Endometrial microvascular endothelial cells (primary cell): ENCODE data around the gene CD320. TPM values are rescaled to one million over a fixed set of nuclear protein-coding genes. Genes with fewer than 3 reads are reported as not detected.
"Not testable (repeated sequence)": the region's sequence is repeated elsewhere in the genome, so short reads cannot be mapped to it uniquely, and the experiment has no call there.

Source experiments
- in situ Hi-C: cut with HindIII; loops from 2 replicates; pipeline ENCODE4 v1.10.0; 2017; ENCODE audit warnings: low sequenced_read_pairs, low pct_unique_long_range_greater_than_20kb; ENCODE audit errors: inconsistent ontology term
- total RNA-seq: library from RNA; depleted of rRNA; stranded (reverse); fragments of >200 nt; gene quantifications from one replicate; pipeline ENCODE4 v1.2.3, GENCODE V29; 2015; ENCODE audit errors: inconsistent ontology term

The CD320 gene
- total RNA-seq, 1 donor from 2014 or later: 169 TPM

GRCh38 chr19:8314981-8315640 is 7.0 kb upstream of the CD320 start:
- in situ Hi-C loops: not testable (repeated sequence)

GRCh38 chr19:8311461-8312260 is 3.5 kb upstream of the CD320 start:
- in situ Hi-C loops: no loop called here

- in situ Hi-C loops: no loop called here
Observed at GRCh38 chr19:8310342-8311055, 2.3 kb upstream of the CD320 start.

- in situ Hi-C loops: no loop called here
Observed at GRCh38 chr19:8308891-8309291, 733 bp upstream of the CD320 start.

GRCh38 chr19:8307400-8307964 is 676 bp downstream of the CD320 start:
- in situ Hi-C loops: no loop called here

GRCh38 chr19:8306235-8307054 is 1.7 kb downstream of the CD320 start:
- in situ Hi-C loops: no loop called here

GRCh38 chr19:8305798-8306197 is 2.4 kb downstream of the CD320 start:
- in situ Hi-C loops: no loop called here

GRCh38 chr19:8304841-8305621 is 3.1 kb downstream of the CD320 start:
- in situ Hi-C loops: no loop called here

GRCh38 chr19:8302734-8303133 is 5.4 kb downstream of the CD320 start:
- in situ Hi-C loops: no loop called here

GRCh38 chr19:8302357-8302691 is 5.8 kb downstream of the CD320 start:
- in situ Hi-C loops: no loop called here

GRCh38 chr19:8291337-8291736 is 16.8 kb downstream of the CD320 start:
- in situ Hi-C loops: not testable (repeated sequence)

GRCh38 chr19:8276508-8276907 is 31.6 kb downstream of the CD320 start:
- in situ Hi-C loops: not testable (repeated sequence)

- in situ Hi-C loops: no loop called here
Observed at GRCh38 chr19:8269724-8270123, 38.4 kb downstream of the CD320 start.

GRCh38 chr19:8265872-8266271 is 42.3 kb downstream of the CD320 start:
- in situ Hi-C loops: no loop called here

- in situ Hi-C loops: not testable (repeated sequence)
Observed at GRCh38 chr19:8264248-8264647, 43.9 kb downstream of the CD320 start.

GRCh38 chr19:8262431-8262830 is 45.7 kb downstream of the CD320 start:
- in situ Hi-C loops: no loop called here

- in situ Hi-C loops: no loop called here
Observed at GRCh38 chr19:8261881-8262280, 46.3 kb downstream of the CD320 start.

GRCh38 chr19:8261347-8261746 is 46.8 kb downstream of the CD320 start:
- in situ Hi-C loops: no loop called here
